Testis (tissue), 5 donors: Measurements from ENCODE around the gene ENO1. TPM values are rescaled to one million over a fixed set of nuclear protein-coding genes. Genes with fewer than 3 reads are reported as not detected.

Experiments
- DNase-seq: peaks from one replicate; pipeline ENCODE4 v3.0.0-alpha.2; 2019
- H3K27ac ChIP-seq, 2 donors: fragments of 200-600 bp; sonication (generic); one replicate each; pipeline ENCODE4 v1.5.1; 2019
- H3K27me3 ChIP-seq: fragments of 200-600 bp; sonication (generic); one replicate; pipeline ENCODE4 v1.5.1; 2019
- H3K36me3 ChIP-seq: fragments of 200-600 bp; sonication (generic); one replicate; pipeline ENCODE4 v1.5.1; 2017; ENCODE audit warnings: low read depth; ENCODE audit errors: missing control alignments
- H3K4me1 ChIP-seq: fragments of 200-600 bp; sonication (generic); one replicate; pipeline ENCODE4 v1.5.1; 2019
- H3K4me3 ChIP-seq, 2 donors: fragments of 200-600 bp; sonication (generic); one replicate each; pipeline ENCODE4 v1.5.1; 2017 to 2019
- H3K9me3 ChIP-seq: fragments of 200-600 bp; sonication (generic); one replicate; pipeline ENCODE4 v1.5.1; 2017
- CTCF ChIP-seq, 3 experiments: fragments of 450-650 bp in 2 of 3; fragments of 200-600 bp in 1 of 3; sonication (generic) in 1 of 3; IDR thresholded peaks; one replicate each; pipeline ENCODE4 v1.5.1; 2016 to 2019; ENCODE audit warnings: antibody characterized with exemption in 3 of 3, mild to moderate bottlenecking in 2 of 3, moderate library complexity in 1 of 3
- POLR2A ChIP-seq: fragments of 450-650 bp; IDR thresholded peaks from one replicate; pipeline ENCODE4 v1.6.1; 2017; ENCODE audit warnings: antibody characterized with exemption, mild to moderate bottlenecking, moderate library complexity
- WGBS, 2 donors: methylation state at CpG; one replicate each; pipeline ENCODE4 v1.1.5; 2018; 5-methylcytosine and 5-hydroxymethylcytosine counted together
- intact Hi-C: fragments of 100-400 bp; cut with DNase I; formaldehyde crosslinking; loops from one replicate; pipeline ENCODE4 v1.15.1; 2023; ENCODE audit warnings: low total_unique reads
- long read RNA-seq, 2 donors: transcript quantifications; one replicate each; lab custom pipeline, GENCODE V29; 2026
- polyA plus RNA-seq: library from polyadenylated mRNA; stranded (reverse); fragments of 350-450 nt; fragmentation: Illumina TruSeq; extraction: RNeasy Lipid Tissue Mini Kit (QIAGEN cat#74804); gene quantifications from one replicate; pipeline ENCODE4 v1.2.3, GENCODE V29; 2014; ENCODE audit warnings: low read depth, low replicate concordance; ENCODE audit not compliant: insufficient read depth
- total RNA-seq, 2 donors: library from RNA; depleted of rRNA; stranded (reverse); fragments of >200 nt; gene quantifications; one replicate each; pipeline ENCODE4 v1.2.3, GENCODE V29; 2016

Gene ENO1
- total RNA-seq, result 100 to 1,000 TPM; 310 to 380 TPM
- polyA plus RNA-seq, result 589 TPM
- long read RNA-seq, donor 1, transcript ENO1-201 (12 exons, 1,781 nt), result major isoform, 205 of 423 reads
- long read RNA-seq, donor 1, partial matches to known transcripts, result 201 of 423 reads
- long read RNA-seq, donor 1, other reads (novel, unspliced or antisense), result 12 of 423 reads
- long read RNA-seq, donor 2, transcript ENO1-201 (12 exons, 1,781 nt), result major isoform, 140 of 338 reads
- long read RNA-seq, donor 2, partial matches to known transcripts, result 183 of 338 reads
- long read RNA-seq, donor 2, other reads (novel, unspliced or antisense), result 11 of 338 reads

- no peaks in the 10 kb centered on the region for H3K27me3 ChIP-seq
- WGBS, 2 donors, result 0% methylated on average over 4 to 23 of the region's 24 CpGs
- peak within 1 kb of the TSS; percentile 88 to 94 for H3K4me3 ChIP-seq
- no peak for DNase-seq
- no peaks in the 10 kb centered on the region for H3K9me3 ChIP-seq
- TF ChIP-seq POLR2A, result peak; percentile 84
- no peak for TF ChIP-seq CTCF (IDR thresholded peaks at IDR 0.05)
- H3K36me3 ChIP-seq, result no peaks in the 10 kb centered on the region
- intact Hi-C loops, result no loop called here
- peak within 1 kb of the TSS; percentile 96 to 97 for H3K27ac ChIP-seq
- H3K4me1 ChIP-seq, result peaks cover 50% of the 10 kb centered on the region
Measured at GRCh38 chr1:8878448-8878697, at the start of gene ENO1. ENO1 (minus strand) TSS chr1:8878686; CDS start chr1:8874908, 3,778 bp downstream.

GRCh38 chr1:8926707-8927694, 48.5 kb upstream of the ENO1 start:
- Histone ChIP-seq H3K36me3 (no peaks in the 10 kb centered on the region), H3K27me3 (no peaks in the 10 kb centered on the region), H3K9me3 (no peaks in the 10 kb centered on the region), H3K4me3 (no peak overlapping the region), H3K27ac (no peak overlapping the region), H3K4me1 (no peaks in the 10 kb centered on the region)
- intact Hi-C loops, result no loop called here
- no peak for DNase-seq
- TF ChIP-seq POLR2A (no peak), CTCF (IDR thresholded peaks at IDR 0.05) (no peak)
- WGBS, 2 donors, result 94% methylated on average over 12 of the region's 12 CpGs

GRCh38 chr1:8925960-8926359, 47.5 kb upstream of the ENO1 start:
- no peak overlapping the region for H3K4me3 ChIP-seq
- 95 to 97% methylated on average over 9 of the region's 9 CpGs for WGBS, 2 donors
- H3K9me3 ChIP-seq, result no peaks in the 10 kb centered on the region
- intact Hi-C loops, result no loop called here
- DNase-seq, result no peak
- H3K27ac ChIP-seq, result no peak overlapping the region
- TF ChIP-seq CTCF (IDR thresholded peaks at IDR 0.05) (no peak), POLR2A (no peak)
- H3K36me3 ChIP-seq, result no peaks in the 10 kb centered on the region
- H3K4me1 ChIP-seq, result no peaks in the 10 kb centered on the region
- no peaks in the 10 kb centered on the region for H3K27me3 ChIP-seq

- intact Hi-C loops, result no loop called here
- no peak for DNase-seq
- WGBS, 2 donors, result 56 to 69% methylated on average over 2 of the region's 2 CpGs
- TF ChIP-seq POLR2A (no peak), CTCF (IDR thresholded peaks at IDR 0.05) (no peak)
- no peak overlapping the region for H3K4me3 ChIP-seq
- H3K9me3 ChIP-seq, result no peaks in the 10 kb centered on the region
- no peaks in the 10 kb centered on the region for H3K4me1 ChIP-seq
- H3K27me3 ChIP-seq, result no peaks in the 10 kb centered on the region
- H3K27ac ChIP-seq, result no peak overlapping the region
- no peaks in the 10 kb centered on the region for H3K36me3 ChIP-seq
Measured at GRCh38 chr1:8925406-8925805, 46.9 kb upstream of the ENO1 start.
